K562 (cell line): ENCODE measurements around the gene MMAB. TPM values are rescaled to one million over a fixed set of nuclear protein-coding genes. Genes with fewer than 3 reads are reported as not detected.

Source experiments
- ATAC-seq: fragments of 200-7000 bp; cut with Tn5 transposase; 3 replicates; pipeline ENCODE4 v1.9.1; 2020; ENCODE audit warnings: moderate library complexity
- BruUV-seq: library from RNA; stranded (reverse); fragments of 400-500 nt; replicated peaks from 2 replicates; lab custom pipeline; 2021; lab: Mats Ljungman, UMichigan
- CTCF ChIA-PET: fragments of 300-600 bp; formaldehyde crosslinking; extraction: SDS; loops from one replicate; lab custom pipeline; 2021; ENCODE audit warnings: low intra/inter-chr PET ratio; lab: Yijun Ruan, JAX
- POLR2A ChIA-PET: fragments of 300-600, 350-650 bp; sonication (Branson Sonifier 250); formaldehyde crosslinking; extraction: SDS; loops from one replicate; lab custom pipeline; 2021; ENCODE audit warnings: antibody characterized with exemption, inconsistent platforms; lab: Yijun Ruan, JAX
- DNase-seq, 4 experiments: peaks; one replicate each; pipeline versions ENCODE4 v3.0.0 to v3.0.0-alpha.2; 2011 to 2018; ENCODE audit warnings: low spot score in 3 of 4, mixed read lengths in 3 of 4; ENCODE audit errors: extremely low read depth in 1 of 4
- FAIRE-seq: peaks from 2 replicates; lab custom pipeline; 2011; peaks lifted over from hg19 to GRCh38; lab: Jason Lieb, UNC
- H2AFZ ChIP-seq: 2 replicates; pipeline ENCODE4 v1.6.0; 2011; ENCODE audit warnings: low read depth, low read length, control low read depth, inconsistent platforms
- H3K27ac ChIP-seq: fragments of 200-600 bp; 3 replicates; pipeline ENCODE4 v1.8.0; 2011; ENCODE audit warnings: low read depth, mild to moderate bottlenecking, control low read depth, inconsistent platforms, low read length, moderate library complexity, mixed read lengths; ENCODE audit errors: extremely low read depth
- H3K27me3 ChIP-seq, 2 experiments: fragments of 300-600 bp in 1 of 2; 2 replicates in 1 of 2; 3 replicates in 1 of 2; pipeline versions ENCODE4 v1.6.0 to v1.8.0; 2011; ENCODE audit warnings: inconsistent platforms in 2 of 2, low read length in 2 of 2, mild to moderate bottlenecking in 1 of 2, mixed read lengths in 1 of 2, moderate library complexity in 1 of 2; ENCODE audit not compliant: control insufficient read depth in 2 of 2, insufficient read depth in 2 of 2
- H3K36me3 ChIP-seq: fragments of 300-600 bp; 3 replicates; pipeline ENCODE4 v1.8.0; 2011; ENCODE audit warnings: mild to moderate bottlenecking, low read length, inconsistent platforms; ENCODE audit not compliant: control insufficient read depth, insufficient read depth
- H3K4me1 ChIP-seq, 2 experiments: fragments of 200-600 bp in 1 of 2; replicated peaks in 1 of 2; 2 replicates in 1 of 2; 3 replicates in 1 of 2; pipeline versions ENCODE4 v1.5.1 to v1.8.0; 2011; ENCODE audit warnings: inconsistent platforms in 2 of 2, low read length in 2 of 2, mild to moderate bottlenecking in 1 of 2, mixed read lengths in 1 of 2, moderate library complexity in 1 of 2; ENCODE audit not compliant: control insufficient read depth in 2 of 2, insufficient read depth in 2 of 2
- H3K4me2 ChIP-seq: 2 replicates; pipeline ENCODE4 v1.6.1; 2011; ENCODE audit warnings: low read length, control low read depth, inconsistent platforms, mixed read lengths; ENCODE audit not compliant: insufficient read depth
- H3K4me3 ChIP-seq: fragments of 200-600 bp; sonication (generic), shearing (Covaris generic); 2 replicates; pipeline ENCODE4 v1.5.1; 2016; ENCODE audit warnings: control low read depth, inconsistent platforms
- H3K79me2 ChIP-seq: fragments of 200-600 bp; 3 replicates; pipeline ENCODE4 v1.8.0; 2011; ENCODE audit warnings: low read length, inconsistent platforms; ENCODE audit not compliant: control insufficient read depth, insufficient read depth
- H3K9ac ChIP-seq, 2 experiments: 2 replicates each; pipeline versions ENCODE4 v1.6.0 to v1.6.1; 2011; ENCODE audit warnings: low read depth in 2 of 2, low read length in 2 of 2, control low read depth in 1 of 2, inconsistent platforms in 1 of 2, mild to moderate bottlenecking in 1 of 2, mixed read lengths in 1 of 2; ENCODE audit not compliant: insufficient read depth in 1 of 2
- H3K9me1 ChIP-seq: one replicate; pipeline ENCODE4 v1.6.0; 2011; ENCODE audit warnings: inconsistent platforms, mild to moderate bottlenecking, low read length, moderate library complexity; ENCODE audit not compliant: control insufficient read depth, insufficient read depth
- H3K9me3 ChIP-seq: replicated peaks from 2 replicates; pipeline ENCODE4 v1.5.1; 2011; ENCODE audit warnings: low read depth, low read length, inconsistent platforms; ENCODE audit not compliant: control insufficient read depth, insufficient read depth
- H4K20me1 ChIP-seq: replicated peaks from 2 replicates; pipeline ENCODE4 v1.6.1; 2011; ENCODE audit warnings: low read length, inconsistent platforms, mixed read lengths; ENCODE audit not compliant: control insufficient read depth, insufficient read depth
- BRD9 ChIP-seq: fragments of 450-650 bp; IDR thresholded peaks from 2 replicates; pipeline ENCODE4 v1.6.1; 2018; ENCODE audit warnings: low read depth; ENCODE audit not compliant: partially characterized antibody
- FUS ChIP-seq: fragments of 200-400 bp; formaldehyde crosslinking; optimal IDR thresholded peaks from 2 replicates; pipeline ENCODE3; 2017; ENCODE audit warnings: low read depth, low read length
- RBM25 ChIP-seq: fragments of 200-400 bp; formaldehyde crosslinking; IDR thresholded peaks from 2 replicates; pipeline ENCODE4 v1.6.1; 2018; ENCODE audit warnings: low read length, low read depth, moderate library complexity; ENCODE audit not compliant: severe bottlenecking
- SREBF1 ChIP-seq: fragments of 150-350 bp; IDR thresholded peaks from 2 replicates; pipeline ENCODE4 v1.6.1; 2014; ENCODE audit warnings: antibody characterized with exemption, low read depth, low read length, borderline replicate concordance
- ZFP36 ChIP-seq: fragments of 150-350 bp; IDR thresholded peaks from 2 replicates; pipeline ENCODE4 v1.6.1; 2018; ENCODE audit warnings: low read length, low read depth; ENCODE audit not compliant: partially characterized antibody
- ZFPM2 ChIP-seq: fragments of 250-450 bp; sonication (Bioruptor Pico); IDR thresholded peaks from 2 replicates; pipeline ENCODE4 v1.5.1; 2022; ENCODE audit warnings: mild to moderate bottlenecking
- ZNF511 ChIP-seq: sonication (generic); formaldehyde crosslinking; IDR thresholded peaks from 2 replicates; pipeline ENCODE4 v1.8.0; 2022; ENCODE audit warnings: mild to moderate bottlenecking, missing genetic modification reagents
- WGBS: fragments of 100-300 bp; shearing (Covaris generic); methylation state at CpG from one replicate; pipeline ENCODE4 v1.1.6; 2016; ENCODE audit warnings: low coverage, mixed read lengths; ENCODE audit not compliant: insufficient coverage; ENCODE audit errors: missing lambda C conversion rate; 5-methylcytosine and 5-hydroxymethylcytosine counted together
- in situ Hi-C: fragments of 300-500 bp; cut with MboI; formaldehyde crosslinking; loops from 4 replicates; pipeline ENCODE4 v1.15.0; 2018; ENCODE audit warnings: inconsistent platforms, mixed read lengths
- intact Hi-C: fragments of 100-400 bp; cut with micrococcal nuclease; formaldehyde crosslinking; loops from 2 replicates; pipeline ENCODE4 v1.14.2; 2022
- polyA plus RNA-seq, 8 experiments: library from polyadenylated mRNA; depleted of rRNA in 4 of 8; stranded (reverse) in 5 of 8; unstranded in 3 of 8; fragments of >200 nt; fragmentation: Nextera tagmentation in 2 of 8; fragmentation: Illumina TruSeq in 1 of 8; extraction: Ambion mirVana in 2 of 8; extraction: Trizol in 1 of 8; gene quantifications; 2 replicates each; pipeline versions ENCODE4 v1.2.1 to v1.2.3, GENCODE V29; 2011 to 2014; ENCODE audit warnings: inconsistent platforms in 1 of 8, missing spikeins in 1 of 8
- total RNA-seq, 7 experiments: library from RNA; depleted of rRNA in 6 of 7; stranded (reverse); fragments of >200 nt in 6 of 7; fragmentation: Illumina TruSeq in 2 of 7; extraction: Trizol in 2 of 7; gene quantifications; 2 replicates each; pipeline versions ENCODE4 v1.2.1 to v1.2.3, GENCODE V29; 2011 to 2021; ENCODE audit warnings: low replicate concordance in 1 of 7

Gene MMAB
- total and polyA plus RNA-seq, 9 of the 15 experiments (the other 6 are each of a cell fraction or from before 2014, with no cell fraction given): 9.5 to 76.1 (median 46.2) TPM

GRCh38 chr12:109605016-109605415 lies 31.7 kb upstream of the MMAB start (continued):
- TF ChIP-seq SREBF1 (no peak), ZFPM2 (no peak), ZNF511 (no peak)

GRCh38 chr12:109604132-109604585 lies 30.9 kb upstream of the MMAB start:
- BruUV-seq: no TSS peak
- Histone ChIP-seq H3K9me1 (no peaks in the 10 kb centered on the region), H4K20me1 (peaks cover 12% of the 10 kb centered on the region), H3K4me2 (no peak overlapping the region), H2AFZ (no peak overlapping the region), H3K4me3 (no peak overlapping the region), H3K79me2 (no peaks in the 10 kb centered on the region), H3K9me3 (no peaks in the 10 kb centered on the region), H3K27ac (no peak overlapping the region; the same call in 2 of the 3 replicates), H3K36me3 (no peaks in the 10 kb centered on the region), H3K27me3 (peaks cover 17 to 51% of the 10 kb centered on the region in 2 experiments; a peak in 4 of 5 replicates), H3K9ac (no peak overlapping the region), H3K4me1 (peaks cover 0 to 14% of the 10 kb centered on the region in 2 experiments; a peak in 2 of 5 replicates)
- DNase-seq: no peak
- in situ Hi-C loops (no loop called here), intact Hi-C loops (no loop called here)
- POLR2A ChIA-PET: interaction anchor here (0.7 kb wide), 1 partner anchor 83 kb away, joined by 4 read pairs; no protein-coding TSS in a partner anchor
- CTCF ChIA-PET: no interaction called here
- TF ChIP-seq BRD9 (no peak), RBM25 (peak; percentile 65), ZFP36 (peak; percentile 78), FUS (no peak)
- 10% methylated on average over 3 of the region's 3 CpGs for WGBS
- no peak for FAIRE-seq
- no peak for ATAC-seq
